ENCODE data around the gene NELL1.

The NELL1 gene

GRCh38 chr11:20668844-20669819 is at the start of gene NELL1:
Gene NELL1 (plus strand): TSS chr11:20669586.
- no peak for DNase-seq (ENCODE audit: low read depth in 2 of 2)

- DNase-seq (ENCODE audit: low read depth in 2 of 2), result no peak
Measured at GRCh38 chr11:20620988-20621387, 48.4 kb upstream of the NELL1 start.

DNA sequence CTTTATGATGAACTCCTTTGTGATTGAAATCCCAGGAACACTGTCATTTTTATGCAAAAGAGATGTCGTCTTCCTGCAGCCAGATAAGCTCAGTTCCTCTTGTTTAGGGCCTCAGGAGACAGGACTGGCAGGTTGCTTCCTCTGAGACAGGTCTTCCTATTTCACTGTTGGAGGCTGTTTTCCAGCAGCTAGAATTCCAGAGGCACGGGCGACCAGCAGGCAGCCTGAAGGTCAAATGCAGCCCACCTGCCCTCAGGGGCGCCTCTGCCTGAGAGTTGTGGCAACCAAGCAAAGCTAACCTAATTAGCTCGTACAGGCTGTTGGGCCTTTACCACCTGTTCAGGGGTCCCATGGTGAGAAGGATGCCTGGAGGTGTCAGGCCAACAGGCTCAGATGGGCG is 47.7 kb upstream of the NELL1 start:
- no peak for DNase-seq (ENCODE audit: low read depth in 2 of 2)

- no peak for DNase-seq (ENCODE audit: low read depth in 2 of 2)
Measured at GRCh38 chr11:20623252-20623651, 46.1 kb upstream of the NELL1 start.

GRCh38 chr11:20626279-20626678 is 43.1 kb upstream of the NELL1 start:
- DNase-seq (ENCODE audit: low read depth in 2 of 2), result no peak

GRCh38 chr11:20627026-20627425 is 42.4 kb upstream of the NELL1 start:
- no peak for DNase-seq (ENCODE audit: low read depth in 2 of 2)

DNA sequence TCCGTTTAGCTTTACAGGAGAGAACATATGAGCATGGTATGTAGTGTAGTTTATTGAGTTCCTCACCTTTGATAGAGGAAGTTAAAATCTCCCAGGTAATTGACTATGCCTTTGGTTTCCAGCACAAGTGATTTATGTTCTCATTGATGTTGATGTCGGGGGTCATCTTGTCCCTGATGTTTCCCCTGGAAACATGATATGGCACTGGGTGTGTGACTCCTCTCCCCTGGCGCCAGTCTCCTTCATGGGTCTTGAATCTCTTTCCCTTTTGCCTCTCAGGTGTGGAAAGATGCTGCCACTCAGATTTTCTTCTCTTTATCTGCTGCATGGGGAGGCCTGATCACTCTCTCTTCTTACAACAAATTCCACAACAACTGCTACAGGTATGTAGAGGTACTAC is 41.7 kb upstream of the NELL1 start:
- no peak for DNase-seq (ENCODE audit: low read depth in 2 of 2)

GRCh38 chr11:20631519-20632168 is 37.7 kb upstream of the NELL1 start:
- no peak for DNase-seq (ENCODE audit: low read depth in 2 of 2)

GRCh38 chr11:20632169-20632532 is 37.2 kb upstream of the NELL1 start:
- DNase-seq (ENCODE audit: low read depth in 2 of 2), result no peak

DNA sequence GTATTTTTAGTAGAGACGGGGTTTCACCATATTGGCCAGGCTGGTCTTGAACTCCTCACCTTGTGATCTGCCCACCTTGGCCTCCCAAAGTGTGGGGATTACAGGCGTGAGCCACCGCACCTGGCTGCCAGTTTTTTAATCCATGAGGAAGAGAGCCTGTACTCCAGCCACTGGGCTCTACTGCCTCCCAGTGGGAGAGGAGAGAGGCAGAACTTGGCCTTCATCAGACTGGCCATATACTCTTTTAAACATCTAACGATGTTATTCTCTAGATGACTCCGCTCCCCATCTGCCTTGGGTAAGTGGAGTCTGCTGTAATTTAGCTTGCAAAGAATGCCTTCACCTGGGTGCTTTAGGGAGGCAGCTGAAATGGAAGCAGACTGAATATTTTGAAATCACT is 35.3 kb upstream of the NELL1 start:
- DNase-seq (ENCODE audit: low read depth in 2 of 2), result no peak

DNA sequence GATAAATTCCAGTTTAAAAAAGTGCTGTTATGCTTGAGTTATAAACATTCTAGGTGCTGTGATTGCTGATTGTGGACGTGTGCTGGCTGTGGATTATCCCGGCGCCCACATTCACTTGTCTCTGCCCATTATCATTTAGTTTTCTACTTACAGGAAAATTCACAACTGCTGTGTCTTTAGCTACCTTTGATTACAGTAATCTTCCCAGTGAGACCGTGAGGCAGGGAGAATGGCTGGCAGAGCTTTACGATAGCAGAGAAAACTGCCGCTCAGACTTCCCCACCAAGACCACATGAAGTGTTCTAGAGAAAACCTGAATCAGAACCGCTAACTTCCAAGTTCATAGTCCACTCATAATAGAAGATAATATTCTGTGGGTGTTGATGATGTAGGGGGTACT is 34.6 kb upstream of the NELL1 start:
- DNase-seq (ENCODE audit: low read depth in 2 of 2), result no peak

DNA sequence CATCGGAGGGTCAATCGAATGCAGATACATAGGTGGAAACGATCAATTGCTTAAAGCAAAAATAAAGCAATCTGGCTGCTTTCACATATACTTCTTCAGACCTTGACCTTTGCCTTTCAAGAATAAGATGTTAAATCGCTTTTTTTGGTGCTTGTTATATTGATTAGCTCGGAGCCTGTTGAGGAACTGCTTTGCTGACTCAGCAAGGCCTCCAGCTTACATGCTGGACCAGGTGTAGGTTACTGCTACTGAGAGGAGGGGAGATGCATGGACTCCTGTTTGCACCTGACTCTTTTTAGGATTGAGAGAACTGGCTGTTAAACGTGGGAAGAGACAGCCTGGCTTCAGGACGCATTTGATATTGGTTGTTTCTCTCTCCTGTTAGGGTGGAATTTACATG is 31.3 kb upstream of the NELL1 start:
- no peak for DNase-seq (ENCODE audit: low read depth in 2 of 2)

- DNase-seq (ENCODE audit: low read depth in 2 of 2), result no peak
Measured at GRCh38 chr11:20639688-20640087, 29.7 kb upstream of the NELL1 start.

DNA sequence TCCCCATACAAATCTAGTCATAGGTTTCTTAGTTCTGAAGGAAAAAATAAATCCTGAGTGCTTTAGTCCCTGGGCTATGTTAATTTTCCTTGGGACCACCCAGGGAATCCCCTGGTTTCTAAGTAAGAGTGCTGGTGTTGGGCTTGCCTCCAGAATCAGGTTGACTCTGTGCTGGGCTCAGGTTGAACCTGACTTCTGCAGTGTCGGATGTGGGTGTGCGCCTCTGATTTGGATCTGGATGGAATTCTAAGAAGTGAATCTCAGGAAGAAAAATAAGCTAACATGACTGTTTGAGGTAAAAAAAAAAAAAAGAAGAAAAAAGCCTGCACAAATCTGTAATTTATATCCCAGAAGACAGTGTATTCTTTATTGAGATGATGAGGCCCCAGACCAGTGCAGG is 29.0 kb upstream of the NELL1 start:
- DNase-seq (ENCODE audit: low read depth in 2 of 2), result no peak

DNA sequence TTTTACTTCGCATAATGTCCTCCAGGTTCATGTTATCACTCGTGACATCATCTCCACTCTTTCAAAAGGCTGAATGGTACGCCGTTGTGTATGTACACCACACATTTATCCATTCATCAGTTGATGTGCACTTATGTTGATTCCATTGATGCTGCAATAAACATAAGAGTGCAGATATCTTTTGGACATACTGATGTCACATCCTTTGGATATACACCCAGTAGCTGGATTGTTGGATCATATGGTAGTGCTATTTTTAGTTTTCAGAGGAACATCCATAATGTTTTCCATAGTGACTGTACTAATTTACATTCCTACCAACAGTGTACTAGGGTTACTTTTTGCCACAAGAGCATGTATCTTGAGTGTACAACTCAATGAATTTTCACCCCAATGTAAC is 25.0 kb upstream of the NELL1 start:
- DNase-seq (ENCODE audit: low read depth in 2 of 2), result no peak

GRCh38 chr11:20647976-20648565 is 21.3 kb upstream of the NELL1 start:
- DNase-seq (ENCODE audit: low read depth in 2 of 2), result peak in 1 of 2 donors; percentile 25

DNA sequence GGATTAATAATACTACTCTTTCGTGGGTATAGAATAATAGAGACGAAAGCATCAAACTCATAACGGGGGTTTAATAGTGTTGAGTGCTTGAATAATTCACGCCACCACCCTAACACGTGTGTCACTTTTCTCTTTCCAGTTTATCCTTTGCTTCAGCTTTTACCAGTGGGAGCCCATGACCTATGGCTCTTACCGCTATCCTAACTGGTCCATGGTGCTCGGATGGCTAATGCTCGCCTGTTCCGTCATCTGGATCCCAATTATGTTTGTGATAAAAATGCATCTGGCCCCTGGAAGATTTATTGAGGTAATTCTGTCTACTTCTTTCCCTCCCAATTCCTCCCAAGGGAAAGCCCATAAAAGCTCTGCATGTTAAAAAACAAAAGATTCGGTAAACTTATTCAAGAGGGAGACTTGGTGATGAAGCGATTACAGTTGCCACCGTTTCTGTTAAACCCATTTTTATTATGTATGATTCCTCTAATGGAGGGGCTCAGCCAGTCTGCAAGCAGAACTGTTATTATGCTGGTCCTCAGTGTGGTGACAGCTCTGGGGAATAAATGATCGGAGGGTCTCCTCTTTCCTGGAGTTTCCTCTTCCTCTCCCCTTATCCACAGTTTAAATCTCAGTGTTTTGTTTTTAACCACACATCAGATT is 17.1 kb upstream of the NELL1 start:
- no peak for DNase-seq (ENCODE audit: low read depth in 2 of 2)

DNA sequence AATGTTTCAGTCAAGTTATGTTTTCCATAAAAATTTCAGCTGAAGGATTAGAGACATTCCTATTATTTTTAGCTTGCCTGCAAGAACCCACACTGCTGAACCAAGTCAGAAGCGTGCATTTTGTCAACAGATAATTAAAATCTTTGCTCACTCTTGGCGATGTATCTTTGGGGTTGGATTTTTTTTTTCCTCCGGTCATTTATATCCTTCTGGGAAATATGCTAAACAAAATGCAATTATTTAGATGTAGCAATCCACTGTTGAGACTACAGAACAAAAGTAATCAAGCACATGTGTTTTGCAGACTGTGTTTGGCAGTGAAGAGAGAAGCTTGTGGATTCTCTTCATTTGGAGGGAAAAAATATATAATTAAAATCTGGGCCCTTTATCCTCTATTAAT is 15.3 kb upstream of the NELL1 start:
- no peak for DNase-seq (ENCODE audit: low read depth in 2 of 2)

DNA sequence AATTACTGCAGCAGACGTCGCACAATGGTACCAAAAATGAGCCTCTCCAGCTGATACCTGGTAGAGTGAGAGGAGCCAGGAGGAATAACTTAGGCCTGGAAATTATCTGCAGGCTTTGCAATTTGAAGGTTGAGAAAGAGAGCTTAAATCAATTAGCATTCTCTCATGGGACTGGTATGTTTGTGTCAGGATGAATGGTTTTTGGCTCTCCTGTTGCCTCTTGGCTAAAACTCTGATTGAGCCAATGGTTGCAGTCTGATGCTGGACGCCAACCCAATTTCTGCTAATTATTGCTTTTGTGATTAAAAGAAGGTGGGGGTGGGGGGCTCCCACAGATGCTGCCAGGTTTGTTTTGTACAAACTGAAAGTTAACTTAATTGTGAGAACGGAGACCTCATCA is 12.5 kb upstream of the NELL1 start:
- no peak for DNase-seq (ENCODE audit: low read depth in 2 of 2)

DNA sequence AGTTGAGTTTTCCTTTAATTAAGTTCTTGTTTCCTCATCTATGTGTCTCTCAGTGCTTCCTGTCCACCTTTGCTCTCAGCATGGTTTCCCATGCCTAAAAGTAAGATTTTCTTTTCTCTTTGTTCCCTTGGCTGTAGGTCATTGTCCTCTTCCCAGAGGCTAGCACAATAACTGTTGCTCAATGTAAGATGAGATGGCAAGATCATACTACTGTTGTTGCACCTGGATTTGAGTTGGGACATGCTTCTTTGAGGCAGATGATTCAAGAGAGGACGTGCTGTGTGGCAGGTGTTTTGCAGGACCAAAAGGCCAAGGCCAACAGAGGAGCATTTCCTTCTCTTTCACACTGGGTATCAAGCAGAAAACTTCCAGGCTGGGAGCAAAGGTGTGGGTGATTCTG is 11.3 kb upstream of the NELL1 start:
- DNase-seq (ENCODE audit: low read depth in 2 of 2), result no peak

- DNase-seq (ENCODE audit: low read depth in 2 of 2), result no peak
Measured at GRCh38 chr11:20661445-20661844, 7.9 kb upstream of the NELL1 start.

DNA sequence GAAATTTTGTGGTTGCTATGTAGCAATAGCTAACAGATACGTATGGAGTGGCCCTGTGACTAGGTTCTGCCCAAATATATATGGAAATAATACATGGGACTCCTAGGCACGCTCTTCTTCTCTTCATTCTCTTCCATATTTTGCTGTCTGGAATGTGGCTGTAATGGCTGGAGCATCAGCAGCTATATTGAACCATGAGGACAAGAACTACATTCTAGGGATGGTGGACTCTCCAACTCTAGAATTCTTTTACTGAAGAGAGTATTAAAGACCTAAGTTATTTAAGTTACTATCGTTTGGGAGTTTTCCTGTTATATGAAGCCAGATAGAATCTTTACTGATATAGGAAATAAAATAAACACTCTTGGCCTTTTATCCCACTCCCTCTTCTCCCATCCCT is 7.5 kb upstream of the NELL1 start:
- DNase-seq (ENCODE audit: low read depth in 2 of 2), result no peak
